DMS153 (cell line): ENCODE results near the gene KRT84.
A peak's percentile ranks its signal among the peaks of the same experiment; 100 is the strongest.

Experiments
- DNase-seq: peaks from one replicate; lab custom pipeline; 2025; lab: John Stamatoyannopoulos, UW

Gene KRT84

DNA sequence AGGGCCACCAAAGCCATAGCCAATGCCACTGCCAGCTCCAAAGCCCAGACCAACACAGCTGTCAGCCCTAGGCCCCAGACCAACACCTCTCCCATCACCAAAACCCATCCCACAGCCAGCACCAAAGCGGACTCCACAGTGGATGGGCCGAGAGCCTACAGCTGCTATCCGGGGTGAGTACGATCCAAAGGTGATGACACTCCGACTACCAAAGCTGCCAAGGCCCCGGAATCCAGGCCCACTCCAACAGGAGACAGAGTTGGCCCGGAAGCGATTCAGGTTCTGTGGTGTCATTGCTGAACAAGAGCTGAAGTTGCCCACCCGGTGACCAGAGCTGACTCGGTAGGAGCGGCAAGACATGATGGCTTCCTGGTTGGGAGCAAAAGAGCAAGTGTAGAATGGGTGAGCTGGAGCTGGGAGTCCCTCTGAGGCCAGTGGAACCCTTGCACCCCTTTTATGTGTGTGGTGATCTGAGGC lies at the start of gene KRT84:
Gene KRT84 (minus strand): TSS at position 427 of the 477 bp plus-strand sequence. CDS start 67 bp downstream, at position 360.
- DNase-seq, result no peak

DNA sequence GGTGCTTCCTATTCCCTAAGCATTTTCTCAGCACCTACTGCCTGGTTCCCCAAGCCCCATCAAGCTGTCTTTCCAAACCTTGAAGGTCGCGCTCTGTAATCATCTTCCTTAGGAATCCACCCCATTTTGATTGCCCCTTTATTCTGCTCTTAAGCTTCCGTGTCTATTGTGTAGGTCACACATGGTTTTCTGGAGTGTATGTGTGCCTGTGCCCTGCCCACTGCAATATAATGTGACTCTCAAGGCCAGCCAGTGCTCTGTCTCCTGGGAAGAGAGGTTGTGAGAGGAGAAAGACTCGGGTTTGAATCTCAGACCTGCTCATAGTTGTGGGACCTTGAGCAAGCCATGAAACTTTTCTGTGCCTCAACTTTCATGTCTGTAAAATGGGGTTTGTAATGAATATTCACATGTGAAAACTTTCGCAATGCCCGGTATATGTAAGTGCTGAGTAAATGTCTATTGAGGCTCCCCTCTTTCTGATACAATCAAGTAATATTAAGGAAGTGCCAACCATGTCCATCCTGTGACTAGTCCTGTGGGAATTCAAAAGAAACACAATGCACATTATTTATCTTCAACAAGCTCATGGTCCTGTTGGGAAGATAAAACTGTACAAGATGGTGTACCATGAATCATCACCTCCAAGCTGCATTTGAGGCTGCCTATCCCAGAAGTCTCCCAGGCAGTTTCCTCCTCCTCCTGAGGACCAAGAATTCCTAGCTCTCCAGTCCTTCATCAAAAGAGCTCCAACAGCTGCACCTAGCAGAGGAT lies 49.5 kb upstream of the KRT84 start:
- DNase-seq, result no peak

DNA sequence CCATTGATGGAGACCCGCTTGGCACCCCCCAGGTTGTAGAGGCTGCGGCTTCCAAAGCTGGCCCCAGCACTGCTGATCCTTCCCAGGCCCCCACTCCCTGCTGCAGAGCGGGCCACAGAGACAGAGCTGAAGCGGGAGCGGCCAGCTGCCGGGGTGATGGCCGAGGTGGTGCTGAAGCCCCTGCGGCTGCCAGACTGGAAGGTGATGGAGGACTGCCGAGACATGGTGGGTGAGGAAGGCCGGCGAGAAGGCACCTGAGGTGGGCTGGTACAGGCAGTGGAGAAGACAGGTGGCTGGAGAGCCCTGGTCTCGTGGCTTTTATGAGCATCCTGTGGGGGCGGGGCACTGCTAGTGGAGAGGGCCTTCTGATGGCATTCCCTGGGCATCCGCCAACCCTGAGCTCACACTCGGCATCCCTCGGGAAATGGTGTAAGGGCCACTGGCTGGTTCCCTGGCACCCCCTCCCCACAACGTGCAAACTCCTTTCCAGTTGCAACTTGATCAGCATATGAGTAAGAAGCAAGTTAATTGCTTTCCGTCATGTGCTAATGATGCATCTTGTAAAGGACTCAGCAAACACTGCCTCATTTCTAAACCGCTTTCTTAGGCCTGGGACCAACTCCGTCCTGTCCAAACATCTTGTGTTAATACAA lies 48.8 kb upstream of the KRT84 start, which contains the start of gene KRT75:
Gene KRT75 (minus strand): TSS at position 291 of the 653 bp plus-strand sequence. CDS start 67 bp downstream, at position 224.
- DNase-seq, result peak; percentile 49

DNA sequence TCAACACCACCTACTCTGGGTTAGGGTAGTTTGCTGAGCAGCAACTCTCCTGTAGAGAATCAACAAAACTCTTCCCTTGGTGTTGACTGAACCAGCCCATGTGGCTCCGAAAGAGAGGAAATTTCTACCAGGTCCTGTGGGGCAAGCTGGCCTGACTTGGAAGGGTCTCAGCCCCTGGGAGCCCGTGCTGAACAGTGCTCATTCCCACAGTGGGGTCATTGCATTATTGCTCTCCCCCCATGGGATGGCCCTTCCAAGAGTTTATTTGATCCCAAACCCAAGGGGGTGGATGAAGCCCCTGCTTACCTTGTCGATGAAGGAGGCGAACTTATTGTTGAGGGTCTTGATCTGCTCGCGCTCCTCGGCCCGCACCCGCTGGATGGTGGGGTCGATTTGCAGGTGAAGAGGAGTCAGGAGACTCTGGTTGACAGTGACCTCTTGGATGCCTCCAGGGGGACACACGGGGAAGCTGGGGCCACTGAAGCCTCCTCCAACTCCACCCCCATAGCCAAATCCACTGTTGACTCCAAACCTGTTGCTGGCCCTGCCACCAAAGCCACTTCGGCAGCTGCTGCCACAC lies 48.1 kb upstream of the KRT84 start:
- DNase-seq, result no peak

DNA sequence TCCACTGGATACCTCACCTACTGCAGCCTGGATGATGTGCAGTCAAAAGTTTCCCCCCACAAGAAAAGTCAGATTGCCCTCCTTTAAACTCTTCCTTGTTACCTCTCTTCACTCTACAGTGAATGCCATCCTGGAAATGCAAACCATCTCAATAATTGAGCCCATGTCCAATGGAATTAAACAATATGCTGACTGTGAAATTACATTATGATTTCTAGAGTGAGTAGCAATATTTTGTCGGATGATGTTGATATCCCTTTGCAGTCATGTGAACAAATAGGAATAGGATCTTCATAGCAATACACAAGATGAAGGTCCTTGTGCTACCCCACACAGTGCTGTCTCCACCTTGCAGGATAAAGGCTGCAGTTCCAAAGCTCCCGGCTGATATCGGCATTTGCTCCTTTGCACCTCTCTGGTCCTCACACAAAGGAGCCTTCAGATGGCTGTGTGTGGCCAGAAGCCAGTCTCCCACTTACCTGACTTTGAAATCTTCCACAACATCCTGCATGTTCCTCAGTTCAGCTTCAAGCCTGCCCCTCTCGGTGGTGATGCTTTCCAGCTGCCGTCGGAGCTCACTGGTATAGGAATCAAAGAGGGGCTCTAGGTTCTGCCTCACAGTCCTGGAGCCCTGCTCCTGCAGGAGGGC lies 47.2 kb upstream of the KRT84 start:
- DNase-seq, result no peak

DNA sequence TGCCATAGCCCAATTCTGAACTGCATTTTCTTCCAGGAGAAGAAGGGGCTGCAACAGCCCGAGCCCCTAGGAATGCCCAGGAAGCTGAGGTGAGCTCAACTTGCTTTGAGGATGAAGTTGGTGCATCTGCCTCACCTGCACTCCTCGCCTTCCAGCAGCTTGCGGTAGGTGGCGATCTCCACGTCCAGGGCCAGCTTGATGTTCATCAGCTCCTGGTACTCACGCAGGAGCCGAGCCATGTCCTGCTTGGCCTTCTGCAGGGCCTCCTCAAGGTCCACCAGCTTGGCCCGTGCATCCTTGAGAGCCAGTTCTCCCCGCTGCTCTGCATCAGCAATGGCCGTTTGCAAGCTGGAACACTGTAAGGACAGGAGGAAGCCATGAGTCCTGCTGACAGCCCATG lies 42.7 kb upstream of the KRT84 start:
- DNase-seq, result no peak

- no peak for DNase-seq
These were observed 41.6 kb upstream of the KRT84 start for GRCh38 chr12:52427083-52427482.

GRCh38 chr12:52426034-52426433 lies 40.6 kb upstream of the KRT84 start:
- DNase-seq, result no peak

DNA sequence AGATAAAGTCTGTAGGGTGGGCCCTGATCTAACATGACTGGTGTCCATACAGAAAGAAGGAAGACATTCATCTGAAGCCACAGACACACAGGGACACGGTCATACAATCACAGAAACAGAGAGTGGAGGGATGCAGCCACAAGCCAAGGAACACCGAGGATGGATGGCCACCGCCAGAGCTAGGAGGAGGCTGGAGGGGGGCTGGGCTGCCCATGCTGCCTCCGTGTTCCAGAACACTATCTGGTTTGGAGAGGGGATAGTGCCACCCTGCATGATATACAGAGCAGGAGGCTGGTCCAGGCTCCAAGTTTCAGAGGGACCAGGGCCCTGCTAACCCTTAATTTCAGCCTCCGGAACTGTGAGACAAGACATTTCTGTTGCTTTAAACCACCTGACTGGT lies 40.0 kb upstream of the KRT84 start:
- DNase-seq, result no peak

- DNase-seq, result no peak
These were observed 38.4 kb upstream of the KRT84 start for GRCh38 chr12:52423661-52424500.

DNA sequence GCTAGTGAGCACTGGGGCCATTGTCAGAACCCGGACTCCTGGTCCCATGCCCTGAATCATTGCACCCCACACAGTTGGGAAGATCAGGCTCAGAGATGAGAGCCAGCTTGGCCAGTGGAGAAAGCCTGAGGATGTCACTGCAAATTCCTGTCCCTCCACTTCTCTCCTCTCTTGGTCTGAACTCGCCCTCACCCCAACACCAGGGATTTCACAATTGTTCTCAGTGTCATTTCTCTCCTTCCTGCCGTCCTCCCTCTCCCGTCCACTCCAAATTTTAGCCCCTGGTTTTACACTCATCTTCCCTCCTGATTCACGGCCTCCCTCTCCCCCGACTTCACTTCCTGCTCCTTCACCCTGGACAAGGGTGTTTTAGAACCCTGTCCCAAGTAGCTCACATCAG lies 37.6 kb upstream of the KRT84 start:
- DNase-seq, result no peak

DNA sequence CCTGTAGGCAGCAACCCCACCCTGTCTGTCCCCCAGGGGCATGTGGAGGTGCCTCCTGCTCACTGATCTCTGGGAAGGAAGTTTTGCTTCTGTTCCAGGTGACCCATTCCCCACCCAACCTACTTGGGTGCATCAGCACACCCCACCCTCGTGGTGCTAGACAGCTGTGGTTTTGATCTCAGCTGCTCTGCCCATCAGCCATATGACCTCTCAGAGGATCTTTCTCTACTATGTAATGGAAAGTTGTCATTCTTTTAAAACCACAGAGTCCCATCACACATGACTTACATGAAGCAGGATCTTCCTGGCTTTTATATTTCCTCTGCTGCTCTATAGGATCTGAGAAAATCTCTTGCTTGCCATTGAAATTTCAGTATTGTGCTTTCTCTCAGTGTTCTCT lies 34.2 kb upstream of the KRT84 start:
- no peak for DNase-seq

- DNase-seq, result no peak
These were observed 33.2 kb upstream of the KRT84 start for GRCh38 chr12:52418576-52419110.

DNA sequence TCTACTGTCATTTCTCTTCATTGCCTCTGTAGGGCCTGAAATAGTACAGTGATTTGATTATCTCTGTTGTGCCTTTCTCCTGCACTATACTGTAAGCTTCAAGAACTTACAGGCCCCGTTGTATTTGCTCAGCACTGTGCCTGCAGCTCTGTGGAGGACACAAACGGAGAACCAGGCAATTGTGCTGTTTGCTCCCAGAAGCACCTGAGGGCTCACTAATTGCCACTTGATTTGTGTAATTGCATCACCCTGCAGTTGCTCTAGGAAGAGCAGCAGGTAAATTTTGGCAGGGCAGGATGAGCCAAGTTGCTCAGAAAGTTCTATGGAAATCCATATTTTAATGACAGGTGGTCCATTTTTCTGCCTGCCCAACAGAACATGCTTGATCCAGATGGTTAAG lies 32.3 kb upstream of the KRT84 start:
- peak; percentile 74 for DNase-seq

DNA sequence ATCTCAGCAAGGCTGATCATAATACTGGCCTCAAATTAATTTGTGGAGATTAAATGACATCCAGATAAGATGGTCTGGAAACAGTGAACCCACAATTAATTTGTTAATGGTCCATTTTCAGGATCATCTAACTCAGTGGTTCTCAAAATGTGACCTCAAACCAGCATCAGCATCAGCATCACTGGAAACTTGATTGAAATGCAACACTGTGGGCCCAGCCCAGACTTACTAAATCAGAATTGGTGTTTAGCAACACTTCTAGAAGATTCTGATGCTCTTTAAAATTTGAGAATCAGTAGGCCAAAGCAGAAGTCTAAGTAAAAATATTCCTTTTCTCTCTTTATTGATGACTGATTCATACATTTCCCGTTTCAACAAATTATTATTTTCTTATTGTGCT lies 31.3 kb upstream of the KRT84 start:
- DNase-seq, result no peak

- no peak for DNase-seq
These were observed 30.7 kb upstream of the KRT84 start for GRCh38 chr12:52415870-52416750.

- no peak for DNase-seq
These were observed 29.5 kb upstream of the KRT84 start for GRCh38 chr12:52414936-52415335.

DNA sequence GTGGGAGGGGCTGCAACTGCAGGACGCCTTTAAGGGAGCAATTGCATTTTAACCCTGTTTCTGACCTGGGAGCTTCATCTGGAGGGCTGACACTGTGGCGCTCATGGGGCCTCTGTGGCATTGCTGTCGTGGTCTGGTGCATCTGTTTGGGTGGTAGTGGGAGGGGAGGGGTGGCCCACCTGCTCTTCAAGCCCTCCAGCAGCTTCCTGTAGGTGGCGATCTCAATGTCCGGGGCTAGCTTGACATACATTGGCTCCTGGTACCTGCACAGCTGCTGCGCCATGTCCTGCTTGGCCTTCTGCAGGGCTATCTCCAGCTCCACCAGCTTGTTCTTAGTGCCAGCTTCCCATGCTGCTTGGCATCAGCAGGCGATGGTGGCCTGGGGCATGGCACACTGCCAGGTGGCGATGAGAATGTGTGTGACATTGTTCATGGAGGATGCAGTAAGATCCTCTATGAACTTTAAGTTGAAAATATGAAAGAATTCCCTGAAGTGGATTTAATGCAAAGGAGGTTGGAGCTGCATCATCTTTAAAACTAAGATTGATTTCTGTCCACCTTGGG lies 28.4 kb upstream of the KRT84 start:
- DNase-seq, result no peak

DNA sequence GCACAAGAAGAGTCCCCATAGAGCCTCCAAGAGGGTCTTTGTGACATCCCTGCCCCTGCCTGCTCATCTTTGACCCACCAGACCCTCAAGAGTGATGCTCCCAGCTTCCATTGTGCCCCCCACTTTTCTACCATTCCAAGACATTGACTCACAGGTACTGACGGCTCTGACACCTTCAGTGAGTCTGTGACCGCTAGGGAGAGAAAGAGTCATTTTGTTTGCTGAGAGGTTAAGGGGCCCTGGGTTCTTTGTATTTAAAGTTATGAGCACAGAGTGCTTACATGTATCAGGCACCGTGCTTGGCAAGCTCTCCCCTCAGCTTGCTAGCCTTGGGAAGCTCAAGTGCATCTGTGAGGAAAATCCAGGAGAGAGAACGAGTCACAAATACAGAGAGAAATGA lies 27.8 kb upstream of the KRT84 start:
- DNase-seq, result no peak

GRCh38 chr12:52411815-52412214 lies 26.4 kb upstream of the KRT84 start:
- DNase-seq, result no peak
